ENCODE measurements around the gene KDELR1. TPM values are rescaled to one million over a fixed set of nuclear protein-coding genes. Genes with fewer than 3 reads are reported as not detected.
A peak's percentile ranks its signal among the peaks of the same experiment; 100 is the strongest.

The KDELR1 gene
- total RNA-seq, 6 experiments from 2014 or later: 69.1 to 83.1 (median 77.1) TPM

- Histone ChIP-seq H3K9me3 (no peaks in the 10 kb centered on the region), H3K27ac (peak overlapping the region in 1 of 3 donors; percentile 27), H3K4me3 (no peak overlapping the region), H3K4me1 (no peaks in the 10 kb centered on the region), H3K36me3 (no peaks in the 10 kb centered on the region), H3K27me3 (no peaks in the 10 kb centered on the region)
- no peak for DNase-seq
- 32% methylated on average over 7 of the region's 8 CpGs for WGBS (ENCODE audit: insufficient coverage, low coverage, low lambda C conversion rate, missing lambda C conversion rate)
- peak; percentile 46 to 79 (median 73) for ATAC-seq
- TF ChIP-seq POLR2A (IDR thresholded peaks at IDR 0.05): no peak
- TF ChIP-seq, protein P1, sequence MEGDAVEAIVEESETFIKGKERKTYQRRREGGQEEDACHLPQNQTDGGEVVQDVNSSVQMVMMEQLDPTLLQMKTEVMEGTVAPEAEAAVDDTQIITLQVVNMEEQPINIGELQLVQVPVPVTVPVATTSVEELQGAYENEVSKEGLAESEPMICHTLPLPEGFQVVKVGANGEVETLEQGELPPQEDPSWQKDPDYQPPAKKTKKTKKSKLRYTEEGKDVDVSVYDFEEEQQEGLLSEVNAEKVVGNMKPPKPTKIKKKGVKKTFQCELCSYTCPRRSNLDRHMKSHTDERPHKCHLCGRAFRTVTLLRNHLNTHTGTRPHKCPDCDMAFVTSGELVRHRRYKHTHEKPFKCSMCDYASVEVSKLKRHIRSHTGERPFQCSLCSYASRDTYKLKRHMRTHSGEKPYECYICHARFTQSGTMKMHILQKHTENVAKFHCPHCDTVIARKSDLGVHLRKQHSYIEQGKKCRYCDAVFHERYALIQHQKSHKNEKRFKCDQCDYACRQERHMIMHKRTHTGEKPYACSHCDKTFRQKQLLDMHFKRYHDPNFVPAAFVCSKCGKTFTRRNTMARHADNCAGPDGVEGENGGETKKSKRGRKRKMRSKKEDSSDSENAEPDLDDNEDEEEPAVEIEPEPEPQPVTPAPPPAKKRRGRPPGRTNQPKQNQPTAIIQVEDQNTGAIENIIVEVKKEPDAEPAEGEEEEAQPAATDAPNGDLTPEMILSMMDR (IDR thresholded peaks at IDR 0.05): no peak
- intact Hi-C loops (cut with DNase I): no loop called here
Measured at GRCh38 chr19:48424694-48425219, 33.4 kb upstream of the KDELR1 start.

DNA sequence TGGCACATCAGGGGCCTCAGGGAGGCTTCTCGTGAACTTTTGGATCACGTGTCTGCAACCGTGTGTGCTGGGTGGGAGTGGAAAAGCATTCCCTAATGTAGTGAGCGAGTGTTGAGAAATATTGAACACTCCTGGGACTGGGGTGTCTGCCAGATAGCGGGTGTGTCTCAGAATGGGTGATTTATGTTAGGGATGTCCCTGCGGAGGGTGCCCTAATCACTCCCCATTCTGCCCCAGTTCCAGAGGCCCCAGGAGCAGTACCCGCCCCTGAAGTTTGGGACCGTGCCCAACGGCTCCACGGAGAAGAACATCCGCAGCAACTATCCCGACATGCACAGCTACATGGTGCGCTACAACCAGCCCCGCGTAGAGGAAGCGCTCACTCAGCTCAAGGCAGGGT, 30.2 kb upstream of the KDELR1 start:
- Histone ChIP-seq H3K4me1 (no peaks in the 10 kb centered on the region), H3K4me3 (no peak overlapping the region), H3K27me3 (no peaks in the 10 kb centered on the region), H3K36me3 (no peaks in the 10 kb centered on the region), H3K9me3 (no peaks in the 10 kb centered on the region), H3K27ac (no peak overlapping the region)
- intact Hi-C loops (cut with DNase I): no loop called here
- WGBS (ENCODE audit: insufficient coverage, low coverage, low lambda C conversion rate, missing lambda C conversion rate): 24% methylated on average over 3 of the region's 16 CpGs
- ATAC-seq (no peak), DNase-seq (no peak)
- TF ChIP-seq POLR2A (IDR thresholded peaks at IDR 0.05): no peak
- TF ChIP-seq, protein P1 (IDR thresholded peaks at IDR 0.05): no peak

- intact Hi-C loops (cut with DNase I): no loop called here
- H3K4me3 ChIP-seq: no peak overlapping the region
Measured at GRCh38 chr19:48419158-48419920, 28.0 kb upstream of the KDELR1 start.

GRCh38 chr19:48418317-48419064, 27.1 kb upstream of the KDELR1 start:
- intact Hi-C loops (cut with DNase I): no loop called here
- Histone ChIP-seq H3K4me1 (no peaks in the 10 kb centered on the region), H3K27ac (no peak overlapping the region), H3K4me3 (no peak overlapping the region), H3K9me3 (no peaks in the 10 kb centered on the region), H3K27me3 (no peaks in the 10 kb centered on the region), H3K36me3 (no peaks in the 10 kb centered on the region)
- TF ChIP-seq, protein P1 (IDR thresholded peaks at IDR 0.05): no peak
- no peak for TF ChIP-seq POLR2A (IDR thresholded peaks at IDR 0.05)
- DNase-seq (no peak), ATAC-seq (no peak)
- 65% methylated on average over 4 of the region's 6 CpGs for WGBS (ENCODE audit: insufficient coverage, low coverage, low lambda C conversion rate, missing lambda C conversion rate)

More at GRCh38 chr19:48419158-48419920, 28.0 kb upstream of the KDELR1 start:
- ATAC-seq: peak in 3 of 4 donors; percentile 24 to 45 (median 29)
- 50% methylated on average over 10 of the region's 31 CpGs for WGBS (ENCODE audit: insufficient coverage, low coverage, low lambda C conversion rate, missing lambda C conversion rate)
- Histone ChIP-seq H3K36me3 (no peaks in the 10 kb centered on the region), H3K9me3 (no peaks in the 10 kb centered on the region), H3K4me1 (no peaks in the 10 kb centered on the region), H3K27me3 (no peaks in the 10 kb centered on the region), H3K27ac (no peak overlapping the region)
- TF ChIP-seq POLR2A (IDR thresholded peaks at IDR 0.05): no peak
- TF ChIP-seq, protein P1 (IDR thresholded peaks at IDR 0.05): no peak
- peak in 1 of 3 donors; percentile 58 for DNase-seq

All from right lobe of liver (tissue), 6 donors.